Activated naive CD4-positive, alpha-beta T cell treated with Interleukin-2 at 50 U/mL for 16 hours (primary cell): ENCODE data around the gene EPN2.
"Not testable (repeated sequence)": the region's sequence is repeated elsewhere in the genome, so short reads cannot be mapped to it uniquely, and the experiment has no call there.

ENCODE experiments used
- DNase-seq: peaks from one replicate; pipeline ENCODE4 v3.0.0-alpha.2; 2020

Gene EPN2

DNA sequence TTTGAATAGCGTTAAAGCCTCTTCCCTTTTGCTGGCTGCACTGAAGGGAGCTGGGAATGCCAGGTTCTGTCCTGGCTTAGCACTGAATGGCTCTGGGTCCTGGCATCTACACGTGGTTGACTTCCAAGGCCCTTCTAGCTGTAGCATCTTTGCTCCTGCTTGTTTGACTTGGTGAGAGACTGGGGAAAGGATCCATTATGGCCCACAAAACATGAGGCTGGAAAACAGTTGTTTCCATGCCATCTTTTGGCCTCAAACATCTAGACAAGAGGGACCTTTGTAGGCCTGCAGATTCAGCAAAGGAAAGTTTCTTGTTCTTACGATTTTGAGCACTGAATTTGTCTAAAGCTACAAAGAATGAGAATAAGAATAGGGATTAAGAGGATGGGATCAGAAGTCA lies 32.5 kb downstream of the EPN2 start:
- DNase-seq = no peak

DNA sequence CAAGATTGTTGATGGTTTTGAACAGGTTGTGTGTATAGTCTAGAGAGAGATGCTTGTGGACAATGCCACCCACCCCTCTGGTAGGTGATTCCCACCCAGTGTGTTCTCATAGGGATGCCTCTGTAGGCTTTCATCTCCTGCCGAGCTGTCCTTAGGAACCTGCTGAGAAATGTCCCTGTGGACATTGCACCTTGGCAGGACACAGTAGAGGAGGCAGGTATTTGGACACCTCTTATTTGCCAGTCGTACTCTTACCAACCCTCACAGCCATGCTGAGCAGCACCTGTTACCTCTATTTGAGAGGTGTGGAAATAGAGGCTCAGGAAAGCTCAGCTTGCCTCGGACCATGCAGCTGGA lies 33.2 kb downstream of the EPN2 start:
- DNase-seq = no peak

DNA sequence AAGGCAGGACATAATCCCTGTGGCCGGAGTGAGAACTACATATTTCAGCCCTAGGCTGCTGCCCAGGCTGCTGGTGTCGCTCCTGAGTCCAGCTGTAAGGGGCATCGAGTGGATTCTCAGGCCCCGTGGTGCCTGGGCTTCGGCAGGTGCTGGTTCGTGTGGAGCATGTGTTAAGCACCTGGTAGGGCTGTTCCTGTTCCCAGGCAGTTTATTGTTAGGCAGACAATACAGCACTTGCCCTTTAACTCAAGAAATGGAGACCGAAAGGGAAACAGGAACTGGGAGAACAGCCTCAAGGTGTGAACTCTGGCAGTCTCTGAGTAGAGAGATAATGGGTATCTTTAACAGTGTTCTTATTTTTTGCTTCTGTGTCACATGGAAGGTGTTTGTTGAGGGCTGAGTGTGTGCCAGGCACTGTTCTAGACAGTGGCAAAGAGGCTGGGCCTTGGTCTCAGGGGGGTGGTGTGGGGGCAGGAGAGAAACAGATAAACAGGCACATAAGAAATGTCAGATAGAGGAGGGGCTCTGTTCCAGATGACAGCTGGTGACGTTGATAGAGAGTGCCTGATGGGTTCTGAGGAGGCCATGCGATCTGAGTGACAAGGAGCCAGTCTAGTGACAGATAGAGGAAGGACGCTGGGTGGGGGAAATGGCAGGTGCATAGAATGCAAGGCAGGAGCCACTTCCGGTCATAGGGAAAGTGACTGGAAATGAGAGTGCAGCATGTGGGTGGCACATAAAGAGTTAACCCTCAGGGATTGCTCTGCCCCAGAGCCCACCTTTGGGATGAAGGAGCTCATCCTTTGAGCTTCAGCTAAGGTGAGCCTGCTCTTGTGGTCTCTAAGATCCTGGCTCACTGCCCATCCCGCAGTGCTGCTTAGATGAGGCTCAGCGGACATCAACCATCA lies 33.8 kb downstream of the EPN2 start:
- no peak for DNase-seq

DNA sequence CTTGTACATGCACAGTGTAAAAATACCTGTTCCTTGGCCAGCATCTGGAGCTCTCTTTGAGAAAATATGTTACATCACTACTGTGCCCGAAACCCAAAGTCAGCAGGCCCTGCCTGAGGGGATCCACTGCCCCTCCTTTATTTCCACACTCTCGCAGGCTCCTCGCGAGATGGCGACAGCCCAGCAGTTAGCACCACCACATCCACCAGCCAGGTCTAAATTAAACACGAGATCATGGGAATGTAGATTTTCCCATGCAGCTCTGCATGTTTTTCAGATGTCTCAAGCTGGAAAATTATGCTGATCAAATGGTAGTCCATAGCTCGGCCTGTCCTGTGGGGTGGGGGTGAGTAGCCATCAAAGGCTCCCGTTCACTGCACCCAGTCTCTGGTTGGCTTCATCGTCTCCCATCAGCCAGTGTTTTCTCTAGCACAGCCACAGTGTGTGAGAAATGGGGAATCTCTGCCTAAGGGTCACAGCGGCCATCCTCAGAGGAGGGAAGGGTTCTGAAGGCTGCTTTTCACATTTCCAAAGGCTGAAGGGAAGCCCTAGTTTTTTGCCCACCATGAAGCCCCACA lies 34.7 kb downstream of the EPN2 start:
- no peak for DNase-seq

DNA sequence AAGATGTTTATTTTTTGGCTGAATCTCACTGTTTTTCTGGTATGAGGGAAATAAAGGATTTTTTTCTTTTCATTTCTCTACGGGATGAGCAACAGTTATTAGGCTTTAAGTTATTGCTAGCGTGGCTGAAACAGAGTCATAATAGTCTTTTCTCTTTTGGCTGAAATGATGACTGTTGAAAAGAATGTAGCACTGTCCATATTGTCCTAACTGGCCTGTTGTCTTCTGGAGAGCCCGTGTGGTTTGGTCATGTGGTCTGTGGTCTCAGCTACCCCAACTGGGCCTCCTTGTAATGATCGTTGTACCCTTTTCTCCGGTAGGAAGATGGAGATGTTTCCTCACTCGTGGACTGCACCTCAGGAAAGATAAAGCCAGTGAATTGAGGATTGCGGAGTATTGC lies 36.6 kb downstream of the EPN2 start:
- no peak for DNase-seq

DNA sequence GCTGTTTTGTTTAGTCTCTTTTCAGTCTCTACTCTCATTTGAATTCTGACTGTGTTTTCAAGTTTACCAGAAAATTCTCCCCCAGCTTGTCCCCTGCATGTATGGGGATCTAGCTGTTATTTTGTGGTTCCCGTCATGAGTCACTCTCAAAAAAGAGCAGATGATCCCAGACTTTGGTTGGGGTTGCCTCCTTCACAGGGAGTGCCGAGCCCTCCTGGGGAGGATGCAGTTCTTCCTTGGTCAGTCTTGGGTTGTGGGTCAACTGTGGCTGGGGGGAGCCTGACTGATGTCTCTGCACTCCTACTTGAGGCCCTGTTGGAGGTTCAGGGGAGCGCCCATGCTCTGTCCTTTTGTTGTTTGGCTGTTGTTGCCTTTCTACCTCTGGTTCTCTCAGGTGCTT lies 37.7 kb downstream of the EPN2 start:
- no peak for DNase-seq

DNA sequence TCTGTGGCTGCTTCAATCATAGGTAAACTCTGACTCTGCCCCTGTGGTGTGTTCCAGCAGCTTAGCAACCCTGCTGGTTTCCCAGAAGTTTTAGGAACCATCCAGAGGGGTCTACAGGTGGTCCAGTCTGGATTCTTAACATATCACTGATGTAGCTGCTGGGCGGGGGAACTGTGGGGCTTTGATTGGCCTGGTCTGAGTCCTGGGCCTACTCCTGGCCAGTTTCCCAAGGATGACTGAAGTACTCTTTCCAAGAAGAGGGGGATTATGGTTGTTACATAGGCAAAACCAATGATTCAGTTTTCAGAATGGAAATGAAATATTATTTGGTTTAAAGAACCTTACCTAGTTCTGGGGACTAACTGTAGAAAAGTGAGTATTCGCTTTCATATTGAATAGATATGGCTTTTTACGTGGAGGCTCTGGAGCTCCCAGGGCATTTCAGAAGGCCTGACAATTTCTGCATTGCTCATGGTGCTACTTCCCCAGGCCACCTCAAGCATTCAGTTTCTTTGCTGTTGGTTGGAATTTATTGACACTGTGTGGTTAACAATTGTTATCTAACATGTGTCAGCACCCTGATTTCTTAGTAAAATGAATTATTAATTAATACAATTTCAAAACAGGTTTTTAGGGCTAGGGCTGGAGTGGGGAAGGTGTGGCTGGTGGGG lies 38.4 kb downstream of the EPN2 start:
- DNase-seq = no peak

DNA sequence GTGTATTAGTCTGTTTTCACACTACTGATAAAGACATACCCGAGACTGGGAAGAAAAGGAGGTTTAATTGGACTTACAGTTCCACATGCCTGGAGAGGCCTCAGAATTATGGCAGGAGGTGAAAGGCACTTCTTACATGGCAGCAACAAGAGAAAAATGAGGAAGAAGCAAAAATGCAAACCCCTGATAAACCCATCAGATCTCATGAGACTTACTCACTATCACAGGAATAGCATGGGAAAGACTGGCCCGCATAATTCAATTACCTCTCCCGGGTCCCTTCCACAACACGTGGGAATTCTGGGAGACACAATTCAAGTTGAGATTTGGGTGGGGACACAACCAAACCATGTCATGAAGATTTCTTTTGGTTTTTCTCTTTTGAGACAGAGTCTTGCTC lies 41.1 kb downstream of the EPN2 start:
- not testable (repeated sequence) for DNase-seq

DNA sequence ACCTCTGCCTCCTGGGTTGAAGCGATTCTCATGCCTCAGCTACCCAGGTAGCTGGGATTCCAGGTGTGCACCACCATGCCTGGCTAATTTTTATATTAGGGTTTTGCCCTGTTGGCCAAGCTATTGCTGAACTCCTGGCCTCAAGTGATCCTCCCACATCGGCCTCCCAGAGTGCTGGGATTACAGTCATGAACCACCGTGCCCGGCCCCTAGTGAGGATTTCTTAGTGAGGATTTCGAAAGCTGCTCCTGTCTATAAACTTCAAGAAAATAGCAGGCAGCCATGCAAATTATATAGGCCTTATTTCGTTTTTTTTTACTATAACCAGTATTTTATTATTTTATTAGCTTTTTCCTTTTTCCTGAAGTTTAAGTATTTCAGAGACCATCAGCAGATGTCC lies 41.6 kb downstream of the EPN2 start:
- no peak for DNase-seq

DNA sequence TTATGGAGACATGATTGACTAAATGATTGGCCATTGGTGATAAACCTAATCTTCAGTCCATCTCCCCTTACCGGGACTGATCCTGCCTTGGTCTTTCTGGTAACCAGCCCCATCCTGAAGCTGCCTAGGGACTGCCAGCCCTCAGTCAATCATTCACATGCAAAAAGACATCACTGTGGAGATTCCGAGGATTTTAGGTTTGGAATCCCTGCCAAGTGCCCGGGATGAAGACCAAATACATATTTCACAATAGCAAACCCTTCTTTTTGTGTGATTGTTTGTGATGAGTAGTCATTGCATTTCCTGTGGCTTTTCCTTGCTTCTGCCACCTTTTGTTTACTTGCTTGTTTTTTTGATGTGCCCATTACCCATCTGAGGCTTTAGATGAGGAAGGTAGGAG lies 44.0 kb downstream of the EPN2 start:
- no peak for DNase-seq

DNA sequence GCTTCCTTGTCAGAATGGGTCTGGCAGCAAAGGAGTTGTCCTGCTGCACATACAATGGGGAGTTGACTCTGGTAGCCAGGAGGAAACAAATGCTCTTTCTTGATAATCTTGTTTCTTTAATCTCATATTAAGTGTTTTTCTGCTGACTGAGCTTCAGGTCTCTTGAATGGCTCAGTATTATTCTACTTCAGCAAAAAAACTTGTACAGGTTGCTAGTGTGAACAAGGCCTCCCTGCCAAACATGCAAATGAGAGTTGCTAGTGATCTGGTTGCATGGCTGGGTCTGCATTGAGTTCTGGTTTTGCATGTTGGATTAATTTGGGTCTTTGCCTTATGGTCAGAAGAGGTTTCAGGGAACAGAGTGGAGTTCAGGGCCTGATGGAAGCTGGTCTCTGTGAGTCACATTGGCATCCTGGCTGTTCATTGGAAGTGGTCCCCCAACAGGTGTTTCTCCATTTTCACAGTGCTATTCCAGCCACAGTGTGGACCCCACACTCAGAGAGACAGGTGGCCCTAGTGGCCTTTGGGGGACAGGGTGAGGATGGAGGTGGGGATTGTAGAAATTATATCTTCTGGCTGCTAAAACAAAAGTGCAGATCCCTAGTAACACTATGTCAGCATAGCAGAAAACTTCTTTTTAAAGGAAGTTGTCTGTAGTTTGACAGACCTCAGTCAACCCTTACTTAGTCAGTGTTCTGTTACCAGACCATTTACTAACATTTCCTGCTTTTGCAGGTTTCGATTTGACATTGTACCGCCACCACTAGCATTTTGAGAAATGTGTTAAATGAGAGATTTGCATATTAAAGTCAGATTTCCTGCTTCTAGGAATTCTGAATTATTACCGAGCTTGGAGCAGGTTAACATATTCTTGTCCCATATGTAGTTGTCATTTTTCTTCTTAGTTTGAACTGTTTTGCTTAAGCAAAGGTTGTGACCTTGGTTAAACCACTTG lies 47.1 kb downstream of the EPN2 start:
- DNase-seq = no peak

DNA sequence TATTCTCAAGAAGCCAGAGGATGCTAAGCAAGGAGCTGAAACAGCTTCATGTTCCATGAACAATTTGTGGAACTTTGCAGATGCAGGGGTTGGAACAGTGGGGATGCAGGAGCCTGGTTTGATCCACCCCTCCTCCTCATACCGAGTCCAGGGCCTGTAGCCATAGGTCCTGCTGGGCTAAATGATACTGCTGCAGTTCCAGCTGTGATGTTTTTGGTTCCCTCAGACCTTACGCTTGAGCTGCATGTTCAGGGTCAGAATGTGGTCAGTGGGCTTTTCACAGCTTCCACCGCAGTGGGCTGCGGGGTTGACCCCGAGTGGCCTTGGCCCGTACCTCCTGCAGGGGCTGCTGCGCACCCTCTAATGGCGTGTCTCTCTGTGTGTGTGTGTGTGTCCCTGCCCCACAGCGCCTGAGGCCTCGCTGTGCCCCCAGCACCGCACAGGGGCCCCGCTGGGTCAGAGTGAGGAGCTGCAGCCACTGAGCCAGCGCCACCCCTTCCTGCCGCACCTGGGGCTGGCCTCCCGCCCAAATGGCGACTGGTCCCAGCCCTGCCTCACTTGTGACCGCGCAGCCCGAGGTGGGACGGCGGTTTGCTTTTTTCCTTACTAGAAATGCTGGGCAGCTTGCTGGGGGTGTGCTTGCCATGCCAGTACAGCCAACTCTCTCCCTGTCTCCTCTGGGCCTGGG lies 48.2 kb downstream of the EPN2 start:
- DNase-seq = no peak

DNA sequence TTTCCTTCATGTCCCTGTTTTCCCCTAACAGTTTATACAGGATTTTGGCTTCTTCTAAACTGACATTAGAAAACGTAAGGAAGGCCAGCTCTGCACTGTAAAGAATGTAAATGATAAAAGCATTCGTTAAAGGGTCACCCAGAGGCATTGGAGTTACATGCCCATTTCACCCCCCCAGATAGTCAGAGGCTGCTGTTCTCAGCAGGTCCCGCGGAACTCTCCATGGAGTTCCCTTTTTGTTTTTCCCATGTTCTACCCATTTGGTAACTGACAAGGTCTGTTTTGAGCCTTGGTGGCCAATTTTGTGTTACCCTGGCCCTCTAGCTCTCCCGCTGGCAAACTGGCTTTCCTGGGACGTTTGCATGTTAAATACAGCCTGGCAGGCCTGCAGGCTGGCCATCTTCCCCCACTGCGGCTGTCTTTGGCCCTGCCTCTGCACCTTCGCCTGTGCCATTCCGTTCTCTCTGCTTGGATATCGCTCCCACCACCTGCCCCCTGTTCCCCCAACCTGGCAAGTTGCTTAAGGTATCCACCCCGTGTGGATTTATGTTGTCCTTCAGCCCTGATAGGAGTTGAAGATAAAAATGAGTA lies 49.7 kb downstream of the EPN2 start:
- DNase-seq = no peak

DNA sequence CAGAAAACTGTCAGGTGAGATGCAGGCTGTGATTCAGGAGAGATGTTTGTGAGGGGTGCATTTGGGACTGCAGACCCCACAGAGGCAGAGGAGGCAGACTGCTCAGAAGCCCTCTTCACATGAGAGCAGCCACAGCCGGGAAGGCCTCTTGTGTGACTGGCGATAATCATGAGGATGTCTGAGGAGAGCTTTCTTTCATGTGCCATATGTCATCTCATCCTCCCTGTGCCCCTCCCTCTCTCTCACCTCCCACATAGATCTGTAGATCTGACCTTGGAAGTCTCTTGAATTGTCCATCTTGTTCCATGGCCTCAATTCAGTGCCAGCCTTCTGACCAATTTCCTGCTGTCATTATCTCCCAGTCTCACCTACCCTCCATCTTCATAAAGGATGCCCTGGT lies 50.5 kb downstream of the EPN2 start:
- DNase-seq = no peak

DNA sequence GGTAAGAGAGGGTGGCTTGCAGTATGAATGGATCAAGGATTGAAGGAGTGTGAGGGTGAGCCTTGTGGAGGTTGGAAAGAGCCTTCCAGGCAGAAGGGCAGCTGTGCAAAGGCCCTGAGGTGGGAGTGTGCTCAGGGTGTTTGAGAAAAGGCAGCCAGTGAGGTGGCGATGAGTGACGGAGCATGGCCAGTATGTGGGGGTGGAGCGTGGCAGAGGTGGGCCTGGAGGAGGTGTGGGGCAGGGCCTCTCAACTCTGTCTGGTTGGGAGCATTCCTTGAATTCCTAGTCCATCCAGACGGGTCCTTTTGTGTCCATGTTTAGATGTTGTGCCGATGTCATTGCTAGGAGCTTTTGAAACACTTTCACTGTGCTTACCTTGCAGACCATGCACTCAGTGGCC lies 51.3 kb downstream of the EPN2 start:
- DNase-seq = no peak

DNA sequence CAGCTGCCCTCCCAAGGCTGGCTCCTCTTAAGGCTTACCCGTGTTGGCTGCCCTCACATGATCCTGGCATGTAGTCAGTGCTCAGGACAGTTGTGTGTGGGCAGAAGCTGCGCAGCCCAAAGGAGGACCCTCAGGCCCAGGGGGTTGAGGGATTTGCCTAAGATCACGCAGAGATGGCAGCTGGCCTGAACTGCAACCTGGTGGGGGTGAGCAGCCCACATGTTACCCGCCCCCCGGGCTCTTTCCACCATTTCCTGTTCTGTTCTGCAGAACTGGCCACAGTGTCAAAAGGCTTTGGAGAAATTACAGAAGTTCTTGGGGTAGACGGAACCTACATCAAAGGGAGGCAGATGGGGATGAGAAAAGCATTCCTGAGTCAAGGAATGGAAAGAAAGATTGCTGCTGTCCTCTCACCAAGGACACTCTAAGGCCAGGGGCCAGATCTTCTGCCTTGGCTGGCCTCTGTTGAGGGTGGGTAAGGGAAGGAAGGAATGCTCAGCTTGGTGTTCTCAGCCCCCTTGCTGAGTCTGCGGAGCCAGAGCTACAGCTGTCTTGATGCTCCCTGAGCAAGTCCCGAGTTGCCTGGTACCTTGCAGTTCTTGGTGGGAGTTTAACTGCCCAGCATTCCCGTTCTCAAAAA lies 53.0 kb downstream of the EPN2 start:
- no peak for DNase-seq

DNA sequence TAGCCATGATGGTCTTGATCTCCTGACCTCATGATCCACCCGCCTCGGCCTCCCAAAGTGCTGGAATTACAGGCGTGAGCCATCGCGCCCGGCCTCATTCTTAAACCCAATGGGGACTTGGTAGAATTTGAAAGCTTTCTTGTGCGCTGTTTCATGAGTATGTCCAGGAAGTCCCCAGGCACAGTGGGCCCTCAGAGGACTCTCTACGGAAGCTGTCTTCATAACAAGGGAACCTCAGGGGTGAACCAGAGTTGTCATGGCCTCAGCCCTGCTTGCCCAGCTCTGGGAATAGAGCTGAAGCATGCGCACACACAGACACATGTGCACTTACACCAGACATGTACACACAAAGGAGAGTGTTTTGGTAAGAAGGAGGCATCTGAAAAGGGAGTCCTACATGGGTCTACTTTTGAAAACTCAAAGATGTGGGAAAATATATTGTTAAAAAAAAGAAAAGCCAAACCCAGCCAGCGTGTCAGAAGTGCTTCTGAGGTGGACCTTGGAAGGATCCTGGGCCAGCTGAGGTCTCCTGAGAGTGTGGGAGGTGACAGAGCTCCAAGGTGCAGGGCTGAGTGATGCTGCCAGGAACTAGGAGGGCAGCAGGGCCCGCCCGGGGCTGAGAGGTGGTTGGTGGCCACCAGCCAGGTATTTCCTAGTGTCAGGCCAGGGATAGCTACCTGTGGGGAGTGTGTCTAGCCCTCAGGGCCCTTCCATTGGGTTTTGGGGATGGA lies 54.6 kb downstream of the EPN2 start:
- DNase-seq = no peak

DNA sequence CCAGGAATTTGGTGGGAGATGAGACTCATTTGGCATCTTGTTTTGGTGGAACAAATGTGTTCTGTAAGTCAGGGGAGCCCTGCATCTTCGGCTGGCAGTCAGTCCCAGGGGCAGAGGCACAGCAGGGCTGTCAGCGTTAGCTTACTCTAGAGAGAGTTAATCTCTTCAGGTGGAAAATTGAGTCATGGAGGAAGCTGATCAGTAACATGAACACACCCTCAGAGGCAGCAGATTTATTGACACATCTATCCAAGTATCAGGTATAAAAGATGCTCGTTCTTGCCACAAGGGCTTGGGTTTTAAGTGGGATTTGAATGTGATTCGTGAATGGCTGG lies 55.2 kb downstream of the EPN2 start:
- DNase-seq = no peak

DNA sequence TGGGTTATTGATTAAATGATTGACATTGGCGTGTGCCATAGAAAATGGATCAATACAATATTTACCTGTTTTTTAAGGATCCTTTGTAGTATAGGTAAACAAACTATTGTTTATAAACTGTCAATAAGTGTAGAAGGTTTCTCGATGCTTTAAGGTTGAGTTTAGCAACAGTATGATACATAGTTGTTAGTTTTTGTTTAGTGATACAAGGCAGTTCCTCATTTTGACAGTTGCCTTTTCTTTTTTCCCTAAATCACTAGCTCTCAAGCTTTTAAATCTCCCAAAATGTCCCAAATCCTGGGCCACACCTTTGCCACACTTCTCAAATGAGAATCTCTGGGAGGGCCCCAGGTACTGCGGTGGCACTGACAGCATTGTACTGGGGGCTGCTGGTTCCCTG lies 57.3 kb downstream of the EPN2 start:
- no peak for DNase-seq

DNA sequence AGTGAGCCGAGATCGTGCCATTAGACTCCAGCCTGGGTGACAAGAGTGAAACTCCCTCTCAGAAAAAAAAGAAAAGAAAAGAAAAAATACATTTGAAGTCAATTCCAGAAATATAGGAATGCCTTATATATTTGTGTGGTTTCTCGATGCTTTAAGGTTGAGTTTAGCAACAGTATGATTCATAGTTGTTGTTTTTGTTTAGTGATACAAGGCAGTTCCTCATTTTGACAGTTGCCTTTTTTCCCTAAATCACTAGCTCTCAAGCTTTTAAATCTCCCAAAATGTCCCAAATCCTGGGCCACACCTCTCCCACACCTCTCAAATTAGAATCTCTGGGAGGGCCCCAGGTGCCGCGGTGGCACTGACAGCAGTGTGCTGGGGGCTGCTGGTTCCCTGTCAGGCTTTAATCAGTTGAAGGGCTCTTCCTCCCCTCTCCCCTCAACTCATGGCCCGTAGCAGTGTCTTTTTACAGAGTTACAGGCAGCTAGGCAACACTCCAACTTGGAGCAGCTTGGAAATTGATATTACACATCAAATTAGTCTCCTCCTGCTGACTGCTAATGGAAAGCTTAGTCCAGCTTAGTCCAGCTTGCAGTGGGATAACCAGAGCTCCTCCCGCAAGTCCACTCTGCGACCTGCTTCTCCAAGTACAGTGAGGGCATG lies 58.4 kb downstream of the EPN2 start:
- no peak for DNase-seq
